Lower lobe of right lung (tissue), 2 donors: ENCODE results near the gene GPR68. TPM values are rescaled to one million over a fixed set of nuclear protein-coding genes. Genes with fewer than 3 reads are reported as not detected.

Experiments
- ATAC-seq, 2 donors: fragments of 200-7000 bp; cut with Tn5 transposase; one replicate each; pipeline ENCODE4 v1.9.1; 2020 to 2022; ENCODE audit warnings: mild to moderate bottlenecking in 2 of 2, moderate library complexity in 2 of 2
- DNase-seq: peaks from one replicate; pipeline ENCODE4 v3.0.0-alpha.2; 2020
- H3K27ac ChIP-seq: fragments of 200-600 bp; one replicate; pipeline ENCODE4 v1.8.0; 2022
- H3K27me3 ChIP-seq: fragments of 200-600 bp; one replicate; pipeline ENCODE4 v1.8.0; 2022; ENCODE audit warnings: low read depth
- H3K36me3 ChIP-seq: fragments of 200-600 bp; one replicate; pipeline ENCODE4 v1.8.0; 2022; ENCODE audit warnings: mild to moderate bottlenecking
- H3K4me1 ChIP-seq: fragments of 200-600 bp; one replicate; pipeline ENCODE4 v1.8.0; 2022
- H3K4me3 ChIP-seq: fragments of 200-600 bp; one replicate; pipeline ENCODE4 v1.8.0; 2022; ENCODE audit warnings: mild to moderate bottlenecking
- H3K9me3 ChIP-seq: fragments of 200-600 bp; one replicate; pipeline ENCODE4 v1.8.0; 2022
- CTCF ChIP-seq: fragments of 200-600 bp; IDR thresholded peaks from one replicate; pipeline ENCODE4 v1.8.0; 2022; ENCODE audit warnings: antibody characterized with exemption, mild to moderate bottlenecking
- intact Hi-C: fragments of 100-400 bp; cut with DNase I; formaldehyde crosslinking; loops from one replicate; pipeline ENCODE4 v1.11.0; 2022
- total RNA-seq: library from RNA; stranded (reverse); fragmentation: NEBNext Ultra II Directional; extraction: Animal tissue kit (Norgen Biotek cat#: 25700); gene quantifications from one replicate; pipeline ENCODE4 v1.2.1, GENCODE V29; 2021
- donor health status: DM: no; HTN: yes; CAD: no; lungs with severe emphysema.

Gene GPR68
- total RNA-seq, 1 donor from 2014 or later = 3.4 TPM

GRCh38 chr14:91263329-91263728, 18.8 kb upstream of the GPR68 start:
- H3K9me3 ChIP-seq = no peaks in the 10 kb centered on the region
- no peak overlapping the region for H3K27ac ChIP-seq
- intact Hi-C loops = no loop called here
- H3K4me3 ChIP-seq = peak overlapping the region; percentile 57
- ATAC-seq = peak in 1 of 2 donors; percentile 17
- H3K27me3 ChIP-seq = peaks cover 12% of the 10 kb centered on the region
- peaks cover 25% of the 10 kb centered on the region for H3K4me1 ChIP-seq
- no peak for DNase-seq
- H3K36me3 ChIP-seq = no peaks in the 10 kb centered on the region
- TF ChIP-seq CTCF = no peak

GRCh38 chr14:91261986-91262549, 17.6 kb upstream of the GPR68 start:
- Histone ChIP-seq H3K9me3 (no peaks in the 10 kb centered on the region), H3K36me3 (no peaks in the 10 kb centered on the region), H3K27me3 (peaks cover 12% of the 10 kb centered on the region), H3K27ac (no peak overlapping the region), H3K4me1 (peaks cover 37% of the 10 kb centered on the region), H3K4me3 (no peak overlapping the region)
- DNase-seq (no peak), ATAC-seq (peak in 1 of 2 donors; percentile 51)
- TF ChIP-seq CTCF = no peak
- intact Hi-C loops = no loop called here

GRCh38 chr14:91261115-91261514, 16.6 kb upstream of the GPR68 start:
- H3K27ac ChIP-seq = no peak overlapping the region
- no peak for TF ChIP-seq CTCF
- H3K9me3 ChIP-seq = no peaks in the 10 kb centered on the region
- peaks cover 41% of the 10 kb centered on the region for H3K4me1 ChIP-seq
- H3K27me3 ChIP-seq = peaks cover 12% of the 10 kb centered on the region
- H3K4me3 ChIP-seq = no peak overlapping the region
- ATAC-seq (peak in 1 of 2 donors; percentile 24), DNase-seq (no peak)
- H3K36me3 ChIP-seq = no peaks in the 10 kb centered on the region
- intact Hi-C loops = no loop called here

GRCh38 chr14:91258876-91259275, 14.4 kb upstream of the GPR68 start:
- TF ChIP-seq CTCF = no peak
- Histone ChIP-seq H3K36me3 (no peaks in the 10 kb centered on the region), H3K4me1 (peaks cover 38% of the 10 kb centered on the region), H3K27me3 (peaks cover 8% of the 10 kb centered on the region), H3K9me3 (no peaks in the 10 kb centered on the region), H3K4me3 (no peak overlapping the region), H3K27ac (no peak overlapping the region)
- intact Hi-C loops = no loop called here
- ATAC-seq (no peak), DNase-seq (no peak)

- Histone ChIP-seq H3K9me3 (no peaks in the 10 kb centered on the region), H3K27me3 (no peaks in the 10 kb centered on the region), H3K27ac (peak overlapping the region; percentile 31), H3K4me1 (peaks cover 34% of the 10 kb centered on the region), H3K4me3 (no peak overlapping the region), H3K36me3 (no peaks in the 10 kb centered on the region)
- no peak for TF ChIP-seq CTCF
- intact Hi-C loops = no loop called here
- ATAC-seq = peak; percentile 26 to 54
- DNase-seq = no peak
Observed at GRCh38 chr14:91258011-91258618, 13.6 kb upstream of the GPR68 start.
